GM12892 (cell line): ENCODE measurements around the gene NECAB3.
"Not testable (repeated sequence)": the region's sequence is repeated elsewhere in the genome, so short reads cannot be mapped to it uniquely, and the experiment has no call there.

Experiments
- DNase-seq: peaks from one replicate; pipeline ENCODE4 v3.0.0; 2011; ENCODE audit not compliant: insufficient read length
- FAIRE-seq: peaks from 2 replicates; lab custom pipeline; 2011; peaks lifted over from hg19 to GRCh38; lab: Jason Lieb, UNC
- POLR2A ChIP-seq: IDR thresholded peaks from 2 replicates; pipeline ENCODE4 v1.6.1; 2011; ENCODE audit warnings: low read depth, low read length, control low read depth
- POLR2AphosphoS5 ChIP-seq: IDR thresholded peaks from 2 replicates; pipeline ENCODE4 v1.6.1; 2011; ENCODE audit warnings: low read depth, low read length, control low read depth
- TAF1 ChIP-seq: IDR thresholded peaks from 2 replicates; pipeline ENCODE4 v1.6.1; 2011; ENCODE audit warnings: low read depth, mild to moderate bottlenecking, control low read depth, low read length, borderline replicate concordance

Gene NECAB3

DNA sequence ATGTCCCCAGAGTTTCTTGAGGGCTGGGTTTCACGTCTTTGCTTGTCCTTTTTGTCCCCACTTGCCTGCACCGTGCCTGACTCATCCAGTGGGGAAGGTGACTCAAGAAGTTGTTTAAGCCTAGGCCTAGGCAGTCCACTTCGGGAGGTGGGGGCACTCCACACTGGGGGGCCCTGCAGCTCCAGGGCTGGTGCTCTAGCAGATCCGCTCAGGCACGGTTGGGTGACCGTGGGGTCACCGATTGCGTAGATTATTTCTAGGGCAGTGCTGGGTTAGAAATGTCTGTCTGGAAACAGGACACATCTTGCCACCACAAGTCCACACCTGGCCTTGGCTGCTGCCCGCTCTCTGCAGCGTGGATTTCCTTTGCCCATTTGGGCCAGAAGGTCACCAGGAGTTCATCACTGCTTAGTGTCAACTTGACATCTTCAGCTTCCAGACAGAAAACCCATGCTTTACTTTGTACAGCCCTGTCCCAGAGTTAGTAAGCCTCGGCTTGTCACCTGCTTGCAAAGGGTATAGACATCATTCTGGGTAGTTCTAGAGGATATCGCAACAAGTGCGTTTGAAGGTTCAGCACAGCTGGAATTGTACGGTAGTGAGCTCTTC, 25.7 kb downstream of the NECAB3 start:
- no peak for FAIRE-seq
- no peak for DNase-seq
- TF ChIP-seq POLR2AphosphoS5, result no peak

DNA sequence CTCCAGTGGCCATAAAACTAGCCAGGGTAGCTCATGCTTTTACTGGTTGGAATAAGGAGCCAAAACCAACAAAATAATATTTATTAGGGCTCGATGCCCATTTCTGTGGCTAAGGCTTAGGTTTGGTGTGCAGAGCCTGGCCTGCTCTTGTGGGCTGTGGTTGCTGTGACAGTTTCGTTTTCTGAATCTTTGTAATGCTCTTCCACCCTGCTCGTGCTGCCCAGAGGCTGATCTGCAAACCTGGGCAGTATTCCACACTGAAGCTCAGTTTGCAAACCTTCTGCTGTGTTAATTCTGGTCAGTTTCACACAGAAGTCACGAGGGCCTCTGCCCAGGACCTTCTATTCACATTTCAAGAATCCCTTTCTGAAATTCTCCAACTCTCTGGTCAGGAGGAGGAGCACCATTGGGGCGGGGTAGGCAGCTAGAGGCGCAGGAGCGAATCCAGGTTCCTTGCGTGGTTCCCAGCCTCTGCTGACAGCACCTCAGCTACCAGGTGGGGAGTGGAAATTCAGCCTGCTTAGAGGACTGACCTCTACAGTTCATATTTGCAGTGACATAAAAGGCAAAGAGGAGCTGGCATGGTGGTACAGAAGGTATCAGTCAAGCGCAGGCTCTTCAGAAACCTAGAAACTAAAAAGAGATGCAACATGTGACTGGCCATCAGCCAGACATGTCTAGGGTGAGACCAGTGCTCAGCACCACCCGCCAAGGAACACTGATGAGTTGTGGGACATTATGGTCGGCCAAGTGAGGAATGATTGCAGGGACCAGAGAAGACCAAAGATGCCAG, 26.4 kb downstream of the NECAB3 start:
- FAIRE-seq (peak; percentile 70), DNase-seq (peak; percentile 64)
- TF ChIP-seq POLR2A (no peak), TAF1 (no peak), POLR2AphosphoS5 (no peak)

DNA sequence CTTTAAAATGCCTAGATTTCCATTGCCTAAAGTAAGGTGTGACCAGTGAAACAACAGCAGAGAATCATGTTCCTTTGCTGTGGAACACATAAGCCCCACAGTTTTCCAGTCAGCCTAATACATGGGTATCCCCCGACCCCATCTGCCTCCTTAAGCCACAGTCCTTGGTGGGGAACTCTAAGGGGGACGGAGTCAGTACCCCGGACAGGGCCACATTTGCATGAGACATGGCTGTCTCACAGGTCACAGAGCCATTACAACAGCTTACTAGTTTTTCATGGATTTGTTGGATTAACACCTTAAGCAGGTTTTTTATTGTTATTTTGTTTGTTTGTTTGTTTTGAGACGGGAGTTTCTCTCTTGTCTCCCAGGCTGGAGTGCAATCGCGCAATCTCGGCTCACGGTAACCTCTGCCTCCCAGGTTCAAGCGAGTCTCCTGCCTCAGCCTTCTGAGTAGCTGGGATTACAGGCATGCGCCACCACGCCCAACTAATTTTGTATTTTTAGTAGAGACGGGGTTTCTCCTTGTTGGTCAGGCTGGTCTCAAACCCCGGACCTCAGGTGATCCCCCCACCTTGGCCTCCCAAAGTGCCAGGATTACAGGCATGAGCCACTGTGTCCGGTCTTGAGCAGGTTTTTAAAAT, 27.1 kb downstream of the NECAB3 start:
- not testable (repeated sequence) for DNase-seq, FAIRE-seq

DNA sequence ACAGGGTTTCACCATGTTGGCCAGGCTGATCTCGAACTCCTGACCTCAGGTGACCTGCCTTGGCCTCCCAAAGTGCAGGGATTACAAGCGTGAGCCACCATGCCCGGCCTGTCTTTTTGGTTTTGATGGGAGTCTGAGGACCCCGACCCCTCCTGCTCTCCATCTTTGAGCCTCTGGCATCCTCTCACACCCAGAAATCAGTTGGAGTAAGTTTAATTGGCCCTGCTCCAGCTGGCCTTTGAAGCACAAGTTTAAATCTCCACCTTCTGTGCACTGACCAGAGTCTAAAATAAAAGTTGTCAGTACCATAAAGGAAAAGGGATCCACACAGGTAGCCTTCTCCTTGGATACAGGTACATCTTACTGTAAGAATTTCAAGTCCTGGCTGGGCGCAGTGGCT, 28.0 kb downstream of the NECAB3 start:
- no peak for FAIRE-seq
- DNase-seq, result no peak
- TF ChIP-seq TAF1 (no peak), POLR2A (no peak), POLR2AphosphoS5 (no peak)

DNA sequence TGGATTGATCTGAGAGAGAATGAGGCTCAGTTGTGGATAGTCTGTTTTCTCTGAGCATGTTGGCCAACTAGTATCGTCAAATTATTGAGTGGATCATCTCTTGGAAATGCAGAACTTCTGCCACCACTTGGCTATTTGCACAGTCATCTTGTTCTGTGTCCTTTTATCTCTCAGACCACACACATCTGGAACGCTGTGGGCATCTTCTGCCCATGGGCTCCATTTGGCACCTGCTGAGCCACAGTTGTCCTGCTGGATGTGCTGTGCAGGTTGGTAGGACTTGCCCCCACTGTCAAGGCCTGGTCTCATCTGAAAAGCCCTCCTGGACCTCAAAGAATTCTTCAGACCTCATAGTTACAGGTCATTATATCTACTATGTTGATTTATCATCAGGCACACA, 28.8 kb downstream of the NECAB3 start:
- DNase-seq (no peak), FAIRE-seq (no peak)
- TF ChIP-seq TAF1 (no peak), POLR2A (no peak), POLR2AphosphoS5 (no peak)

DNA sequence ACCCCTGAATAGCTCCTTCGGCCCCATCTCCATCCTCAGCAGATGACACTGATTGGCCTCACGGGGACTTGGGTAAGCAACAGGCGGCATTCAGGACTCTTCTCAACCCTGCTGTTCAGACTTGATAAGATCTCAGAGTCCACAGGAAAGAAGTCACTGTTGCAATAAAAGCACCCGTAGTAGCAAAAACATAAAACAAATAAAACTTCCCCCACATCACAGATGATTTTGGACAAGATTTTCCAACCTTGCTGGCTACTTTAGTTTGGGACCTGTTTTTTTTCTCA, 29.2 kb downstream of the NECAB3 start:
- TF ChIP-seq POLR2A, result no peak
- TF ChIP-seq TAF1, result no peak
- no peak for TF ChIP-seq POLR2AphosphoS5
- DNase-seq, result no peak
- no peak for FAIRE-seq

DNA sequence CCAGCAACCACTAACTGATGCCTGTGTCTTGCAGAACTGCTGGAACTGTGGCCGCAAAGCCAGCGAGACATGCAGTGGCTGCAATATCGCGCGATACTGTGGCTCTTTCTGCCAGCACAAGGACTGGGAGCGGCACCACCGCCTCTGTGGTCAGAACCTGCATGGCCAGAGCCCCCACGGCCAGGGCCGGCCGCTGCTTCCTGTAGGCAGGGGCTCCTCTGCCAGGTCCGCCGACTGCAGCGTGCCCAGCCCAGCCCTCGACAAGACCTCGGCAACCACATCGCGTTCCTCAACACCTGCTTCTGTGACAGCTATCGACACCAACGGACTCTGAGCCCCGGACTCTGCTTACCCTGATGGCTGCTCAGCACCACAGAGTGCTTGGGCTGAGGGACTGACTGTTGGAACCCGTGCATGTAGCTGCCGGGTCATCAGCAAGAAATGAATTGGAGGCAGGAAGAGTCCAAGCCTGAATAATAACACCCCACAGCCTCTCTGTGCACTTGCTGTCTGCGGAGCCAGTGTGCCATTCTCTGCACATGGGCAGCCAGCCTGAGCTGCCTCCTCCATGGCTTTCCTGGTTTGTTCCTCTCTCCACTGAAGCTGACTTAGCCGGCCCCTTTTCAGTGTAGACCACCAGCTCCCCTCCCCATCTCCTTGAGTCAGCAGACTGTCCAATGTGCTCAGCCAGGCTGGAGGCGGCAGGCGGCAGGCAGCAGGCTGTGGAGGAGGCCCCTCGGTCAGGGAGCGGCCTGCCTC, 29.7 kb downstream of the NECAB3 start:
- DNase-seq (no peak), FAIRE-seq (no peak)
- no peak for TF ChIP-seq POLR2A
- no peak for TF ChIP-seq POLR2AphosphoS5
- TF ChIP-seq TAF1, result no peak

DNA sequence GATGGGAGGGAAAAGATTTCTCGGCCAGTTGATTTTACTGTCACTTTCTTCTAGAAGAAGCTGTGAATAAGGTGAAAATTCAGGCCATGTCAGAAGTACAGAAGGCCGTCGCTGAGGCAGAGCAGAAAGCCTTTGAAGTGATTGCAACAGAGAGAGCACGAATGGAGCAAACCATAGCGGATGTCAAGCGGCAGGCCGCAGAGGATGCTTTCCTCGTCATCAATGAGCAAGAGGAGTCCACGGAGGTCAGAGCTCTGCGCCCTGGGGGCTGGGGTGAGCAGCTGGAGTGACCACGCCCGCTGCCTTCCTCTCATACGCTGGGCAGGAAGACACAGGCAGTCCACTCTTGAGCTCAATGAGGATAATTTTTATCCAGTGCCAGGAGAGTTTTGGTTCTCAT, 33.9 kb downstream of the NECAB3 start:
- no peak for TF ChIP-seq POLR2A
- TF ChIP-seq POLR2AphosphoS5, result no peak
- TF ChIP-seq TAF1, result no peak
- FAIRE-seq (no peak), DNase-seq (no peak)

DNA sequence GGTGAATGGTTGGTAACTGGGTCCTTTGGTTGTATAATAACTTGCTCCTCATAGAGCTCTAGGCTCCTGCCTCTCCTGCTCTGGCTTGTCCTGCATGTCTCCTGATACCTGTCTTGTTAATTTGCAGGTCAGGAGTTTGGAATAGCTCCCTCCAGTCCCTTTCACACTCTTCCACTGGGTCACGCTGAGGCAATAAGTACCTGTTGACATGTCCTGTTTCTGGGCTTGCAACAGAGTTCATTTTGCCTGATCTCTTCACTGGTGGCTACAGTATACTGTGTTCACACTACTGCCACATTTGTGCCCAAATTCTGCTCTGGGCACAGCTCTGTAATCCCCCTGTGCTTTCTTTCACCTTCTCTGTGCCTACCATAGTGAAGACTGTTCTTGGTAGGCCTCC, 37.5 kb downstream of the NECAB3 start:
- FAIRE-seq, result no peak
- TF ChIP-seq POLR2A (no peak), TAF1 (no peak), POLR2AphosphoS5 (no peak)
- no peak for DNase-seq

DNA sequence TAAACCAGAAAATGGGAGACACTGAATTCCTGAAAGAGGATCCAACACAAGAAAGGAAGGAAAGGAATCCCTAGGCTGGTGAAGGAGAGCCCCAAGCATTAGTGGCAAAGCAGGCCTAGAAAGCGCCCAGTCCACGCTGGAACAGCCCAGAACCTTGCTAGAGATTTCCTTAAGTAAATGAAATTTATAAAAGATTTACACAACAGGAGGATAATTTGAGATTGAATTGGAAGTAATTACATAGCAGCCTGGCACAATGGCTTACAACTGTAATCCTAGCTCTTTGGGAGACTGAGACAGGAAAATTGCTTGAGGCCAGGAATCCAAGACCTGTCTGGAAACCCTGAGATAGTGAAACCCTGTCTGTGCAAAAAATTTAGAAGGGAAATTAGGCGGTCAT, 38.9 kb downstream of the NECAB3 start:
- DNase-seq (no peak), FAIRE-seq (no peak)
- no peak for TF ChIP-seq TAF1
- TF ChIP-seq POLR2AphosphoS5, result no peak
- TF ChIP-seq POLR2A, result no peak

DNA sequence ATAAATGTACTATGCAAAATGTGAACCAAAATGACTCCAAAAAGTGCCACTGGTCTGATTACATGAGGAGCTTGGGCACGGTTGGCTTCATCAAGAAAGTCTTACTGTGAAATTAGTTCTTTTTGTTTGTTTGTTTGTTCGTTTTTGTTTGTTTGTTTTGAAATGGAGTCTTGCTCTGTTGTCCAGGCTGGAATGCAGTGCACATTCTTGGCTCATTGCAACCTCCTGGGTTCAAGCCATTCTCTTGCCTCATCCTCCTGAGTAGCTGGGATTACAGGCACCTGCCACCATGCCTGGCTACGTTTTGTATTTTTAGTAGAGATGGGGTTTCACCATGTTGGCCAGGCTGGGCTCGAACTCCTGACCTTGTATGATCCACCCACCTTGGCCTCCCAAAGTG, 42.3 kb downstream of the NECAB3 start:
- not testable (repeated sequence) for FAIRE-seq, DNase-seq

DNA sequence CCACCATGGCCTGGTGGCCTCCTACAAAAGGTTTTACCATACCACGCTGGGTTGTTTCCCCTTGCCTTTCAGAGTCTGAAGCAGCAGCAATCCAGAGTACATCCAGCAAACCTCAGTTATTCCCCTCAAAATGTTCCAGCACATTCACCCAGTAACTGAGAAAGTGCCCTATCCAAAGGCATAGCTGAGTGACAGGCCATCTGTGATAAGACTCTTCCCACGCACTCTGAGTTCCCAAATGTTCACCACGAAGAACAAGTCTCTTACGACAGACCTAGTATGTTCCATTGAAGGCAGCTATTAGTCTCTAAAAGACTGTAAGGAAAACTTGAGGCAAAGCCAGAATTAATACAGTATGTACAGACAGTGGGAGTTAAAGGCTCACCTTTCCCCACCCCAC, 43.7 kb downstream of the NECAB3 start:
- FAIRE-seq, result no peak
- TF ChIP-seq TAF1 (no peak), POLR2AphosphoS5 (no peak), POLR2A (no peak)
- DNase-seq, result no peak
